Measurements from ENCODE around the gene ACTL6B. TPM values are rescaled to one million over a fixed set of nuclear protein-coding genes. Genes with fewer than 3 reads are reported as not detected.
A peak's percentile ranks its signal among the peaks of the same experiment; 100 is the strongest.

The ACTL6B gene
- total RNA-seq, 2 experiments from 2014 or later, result not detected

DNA sequence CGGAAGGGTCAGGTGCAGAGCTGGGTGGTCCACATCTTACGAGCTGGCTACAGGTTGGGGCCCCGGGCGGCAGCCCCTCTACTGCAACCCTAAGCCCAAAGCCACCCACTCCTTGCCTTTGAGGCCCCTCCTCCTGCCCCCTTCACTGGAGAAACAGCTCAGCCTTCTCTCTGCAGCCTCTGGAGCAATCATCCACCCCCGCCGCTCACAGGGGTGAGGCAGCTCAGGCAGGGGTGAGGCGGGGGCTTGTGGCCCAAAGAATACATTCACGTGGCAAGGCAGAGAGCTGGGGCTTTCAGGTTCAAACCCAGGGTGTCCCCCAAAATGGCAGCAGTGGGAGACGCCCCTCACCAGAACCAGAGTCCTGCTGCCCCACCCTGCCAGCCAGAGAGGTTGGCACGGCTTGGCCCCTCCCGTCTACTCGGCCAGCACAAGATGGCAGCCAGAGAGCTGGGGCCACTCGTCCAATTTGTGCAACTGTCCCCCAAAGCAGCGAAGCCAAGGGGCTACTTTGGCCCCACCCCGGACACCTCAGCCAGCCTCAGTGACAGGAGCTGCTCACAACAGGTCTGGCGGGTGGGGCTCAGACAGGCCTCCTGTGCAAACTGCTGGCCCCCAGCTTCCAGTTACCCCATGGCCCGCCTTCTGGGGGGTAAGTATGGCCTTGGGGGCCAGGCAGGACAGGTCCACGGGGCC, 24.5 kb upstream of the ACTL6B start:
- POLR2A ChIA-PET, result interaction anchor here (0.5 to 2.2 kb wide), 11 partner anchors 9 to 234 kb away, joined by 3 to 20 read pairs (median 4); partner anchors contain the start of gene POP7
- DNase-seq (peak; percentile 39), ATAC-seq (ENCODE audit: low read depth) (no peak)
- Mint-ChIP-seq H3K4me3 (no peak overlapping the region), H3K27me3 (no peaks in the 10 kb centered on the region), H3K36me3 (peaks cover 18% of the 10 kb centered on the region), H3K9me3 (no peaks in the 10 kb centered on the region), H3K4me1 (peaks cover 9% of the 10 kb centered on the region), H3K27ac (no peak overlapping the region)

GRCh38 chr7:100679927-100680575, 23.8 kb upstream of the ACTL6B start:
- H3K4me3 Mint-ChIP-seq, result no peak overlapping the region
- ATAC-seq (ENCODE audit: low read depth) (no peak), DNase-seq (peak; percentile 27)
- no peaks in the 10 kb centered on the region for H3K27me3 Mint-ChIP-seq
- H3K27ac Mint-ChIP-seq, result peak overlapping the region; percentile 19
- peaks cover 9% of the 10 kb centered on the region for H3K4me1 Mint-ChIP-seq
- peaks cover 19% of the 10 kb centered on the region for H3K36me3 Mint-ChIP-seq
- H3K9me3 Mint-ChIP-seq, result no peaks in the 10 kb centered on the region
- POLR2A ChIA-PET, result interaction anchor here (0.5 to 2.2 kb wide), 11 partner anchors 10 to 620 kb away, joined by 3 to 20 read pairs (median 4); partner anchors contain the start of genes MOSPD3 and POP7

GRCh38 chr7:100679129-100679926, 23.1 kb upstream of the ACTL6B start:
- Mint-ChIP-seq H3K9me3 (no peaks in the 10 kb centered on the region), H3K36me3 (peaks cover 21% of the 10 kb centered on the region), H3K27me3 (no peaks in the 10 kb centered on the region), H3K4me1 (peaks cover 10% of the 10 kb centered on the region), H3K27ac (no peak overlapping the region), H3K4me3 (no peak overlapping the region)
- POLR2A ChIA-PET, result interaction anchor here (0.6 to 5.2 kb wide), 8 partner anchors 11 to 619 kb away, joined by 3 to 41 read pairs (median 6); partner anchors contain the start of genes FBXO24, LRCH4, MOSPD3 and POP7
- ATAC-seq (ENCODE audit: low read depth) (no peak), DNase-seq (no peak)

DNA sequence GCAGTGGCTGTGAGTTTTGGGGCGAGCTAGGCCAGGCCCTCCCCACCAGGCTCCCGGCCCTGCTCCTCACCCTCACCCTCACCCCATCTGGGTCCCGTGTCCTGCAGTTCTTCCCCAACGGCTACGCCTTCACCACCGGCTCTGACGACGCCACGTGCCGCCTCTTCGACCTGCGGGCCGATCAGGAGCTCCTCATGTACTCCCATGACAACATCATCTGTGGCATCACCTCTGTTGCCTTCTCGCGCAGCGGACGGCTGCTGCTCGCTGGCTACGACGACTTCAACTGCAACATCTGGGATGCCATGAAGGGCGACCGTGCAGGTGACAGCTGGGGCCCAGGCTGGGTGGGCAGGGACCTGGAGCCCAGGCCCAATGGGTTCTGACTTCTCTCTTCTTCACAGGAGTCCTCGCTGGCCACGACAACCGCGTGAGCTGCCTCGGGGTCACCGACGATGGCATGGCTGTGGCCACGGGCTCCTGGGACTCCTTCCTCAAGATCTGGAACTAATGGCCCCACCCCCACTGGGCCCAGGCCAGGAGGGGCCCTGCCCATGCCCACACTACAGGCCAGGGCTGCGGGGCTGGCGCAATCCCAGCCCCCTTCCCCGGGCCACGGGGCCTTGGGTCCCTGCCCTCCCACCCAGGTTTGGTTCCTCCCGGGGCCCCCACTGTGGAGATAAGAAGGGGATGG, 22.2 kb upstream of the ACTL6B start:
- POLR2A ChIA-PET, result interaction anchor here (1.4 to 5.2 kb wide), 2 partner anchors 66 to 93 kb away, joined by 3 to 41 read pairs; partner anchors contain the start of genes FBXO24, LRCH4 and MOSPD3
- Mint-ChIP-seq H3K27ac (peak overlapping the region; percentile 79), H3K36me3 (peaks cover 21% of the 10 kb centered on the region), H3K4me3 (no peak overlapping the region), H3K4me1 (peaks cover 10% of the 10 kb centered on the region), H3K27me3 (no peaks in the 10 kb centered on the region), H3K9me3 (no peaks in the 10 kb centered on the region)
- DNase-seq (peak; percentile 31), ATAC-seq (ENCODE audit: low read depth) (no peak)

GRCh38 chr7:100677308-100678267, 21.3 kb upstream of the ACTL6B start:
- H3K27me3 Mint-ChIP-seq, result no peaks in the 10 kb centered on the region
- no peak overlapping the region for H3K4me3 Mint-ChIP-seq
- POLR2A ChIA-PET, result interaction anchor here (0.9 to 5.2 kb wide), 5 partner anchors 7 to 92 kb away, joined by 3 to 41 read pairs (median 14); partner anchors contain the start of genes FBXO24, GIGYF1, LRCH4 and MOSPD3
- peak overlapping the region; percentile 79 for H3K27ac Mint-ChIP-seq
- peaks cover 18% of the 10 kb centered on the region for H3K36me3 Mint-ChIP-seq
- DNase-seq (peak; percentile 32), ATAC-seq (ENCODE audit: low read depth) (no peak)
- H3K9me3 Mint-ChIP-seq, result no peaks in the 10 kb centered on the region
- peaks cover 13% of the 10 kb centered on the region for H3K4me1 Mint-ChIP-seq

DNA sequence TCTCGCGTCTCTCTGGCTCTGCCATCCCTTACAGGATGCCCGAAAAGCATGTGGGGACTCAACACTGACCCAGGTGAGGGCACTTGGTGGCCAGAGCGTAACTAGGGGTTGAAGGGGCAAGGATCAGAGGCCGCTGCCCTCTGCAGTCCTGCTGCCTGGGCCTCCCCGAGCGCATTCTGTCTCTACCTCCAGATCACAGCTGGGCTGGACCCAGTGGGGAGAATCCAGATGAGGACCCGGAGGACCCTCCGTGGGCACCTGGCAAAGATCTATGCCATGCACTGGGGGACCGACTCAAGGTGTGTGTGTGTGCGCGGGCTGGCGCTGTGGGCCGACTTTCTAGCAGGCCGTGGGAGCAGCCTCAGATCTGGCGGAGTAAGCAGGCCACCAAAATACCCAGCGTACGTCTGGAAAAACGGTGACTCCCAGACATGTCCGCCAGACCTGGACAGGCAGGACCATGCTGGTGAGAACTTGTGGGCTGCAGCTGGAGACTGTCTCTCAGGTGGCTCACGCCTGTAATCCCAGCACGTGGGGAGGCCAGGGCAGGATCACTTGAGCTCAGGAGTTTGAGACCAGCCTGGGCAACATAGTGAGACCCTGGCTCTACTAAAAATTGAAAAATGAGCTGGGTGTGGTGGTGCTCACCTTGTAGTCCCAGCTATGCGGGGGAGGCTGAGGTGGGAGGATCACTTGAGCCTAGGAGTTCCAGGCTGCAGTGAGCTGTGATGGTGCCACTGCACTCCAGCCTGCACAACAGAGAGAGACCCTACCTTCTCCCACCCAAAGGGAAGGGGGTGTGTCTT, 20.5 kb upstream of the ACTL6B start:
- POLR2A ChIA-PET, result interaction anchor here (0.9 to 5.2 kb wide), 6 partner anchors 8 to 91 kb away, joined by 3 to 41 read pairs (median 12); partner anchors contain the start of genes FBXO24, GIGYF1, LRCH4 and MOSPD3
- peak; percentile 38 for DNase-seq
- H3K36me3 Mint-ChIP-seq, result peaks cover 18% of the 10 kb centered on the region

DNA sequence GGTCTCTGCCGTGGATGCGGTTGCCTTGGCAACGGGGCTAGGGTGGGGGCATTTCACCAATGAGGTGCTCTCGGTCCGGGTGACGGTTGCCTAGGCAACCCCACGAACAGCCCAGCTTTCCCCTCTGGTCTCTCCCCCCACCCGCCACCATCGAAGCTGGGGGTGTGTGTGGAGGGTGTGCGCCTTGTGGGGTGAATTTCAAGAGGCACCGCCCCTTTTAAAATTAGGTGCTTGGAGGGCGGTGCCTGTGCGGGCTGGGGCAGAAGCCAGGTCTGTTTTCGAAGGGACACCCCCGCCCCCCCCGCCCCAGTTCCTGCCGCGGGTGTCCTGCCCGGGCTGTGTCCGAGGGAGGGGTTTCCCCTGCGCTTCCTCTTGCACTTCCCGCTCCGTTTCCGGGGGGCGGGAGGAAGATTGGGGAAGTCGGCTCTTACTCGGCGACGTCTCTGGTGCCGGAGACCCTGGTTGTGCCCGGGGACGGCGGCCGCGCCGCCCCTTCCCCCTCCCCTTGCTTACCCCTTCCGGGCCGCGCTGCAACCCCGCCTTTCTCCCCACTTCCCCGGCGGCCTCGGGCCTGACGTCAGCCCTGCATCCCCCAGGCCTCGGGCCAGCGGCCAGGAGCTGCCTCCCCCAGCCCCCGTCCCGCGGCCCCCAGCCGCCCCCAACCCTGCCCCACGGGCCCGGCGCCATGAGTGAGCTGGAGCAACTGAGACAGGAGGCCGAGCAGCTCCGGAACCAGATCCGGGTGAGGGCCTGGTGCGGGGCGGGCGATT, 19.5 kb upstream of the ACTL6B start:
- peak overlapping the region; percentile 87 for H3K4me3 Mint-ChIP-seq
- POLR2A ChIA-PET, result interaction anchor here (0.7 to 5.2 kb wide), 7 partner anchors 9 to 1652 kb away, joined by 3 to 41 read pairs (median 10); partner anchors contain the start of genes FBXO24, GIGYF1, LRCH4 and MOSPD3
- peak; percentile 56 for ATAC-seq (ENCODE audit: low read depth)

More for the DNA sequence above, 20.5 kb upstream of the ACTL6B start:
- H3K27ac Mint-ChIP-seq, result peak overlapping the region; percentile 86
- peaks cover under 1% of the 10 kb centered on the region for H3K27me3 Mint-ChIP-seq
- H3K9me3 Mint-ChIP-seq, result no peaks in the 10 kb centered on the region
- H3K4me3 Mint-ChIP-seq, result peak overlapping the region; percentile 87
- no peak for ATAC-seq (ENCODE audit: low read depth)
- H3K4me1 Mint-ChIP-seq, result peaks cover 15% of the 10 kb centered on the region

GRCh38 chr7:100675105-100675451, 18.8 kb upstream of the ACTL6B start:
- H3K4me3 Mint-ChIP-seq, result peak overlapping the region; percentile 98
- H3K9me3 Mint-ChIP-seq, result no peaks in the 10 kb centered on the region
- H3K27me3 Mint-ChIP-seq, result peaks cover 5% of the 10 kb centered on the region
- DNase-seq, result no peak
- H3K27ac Mint-ChIP-seq, result peak overlapping the region; percentile 95
- POLR2A ChIA-PET, result interaction anchor here (0.7 to 5.2 kb wide), 9 partner anchors 10 to 239 kb away, joined by 3 to 41 read pairs (median 9); partner anchors contain the start of genes FBXO24, GIGYF1, LRCH4 and MOSPD3
- H3K36me3 Mint-ChIP-seq, result peaks cover 18% of the 10 kb centered on the region
- ATAC-seq (ENCODE audit: low read depth), result no peak
- H3K4me1 Mint-ChIP-seq, result peaks cover 18% of the 10 kb centered on the region

More for the DNA sequence above, 19.5 kb upstream of the ACTL6B start:
- Mint-ChIP-seq H3K27me3 (peaks cover 5% of the 10 kb centered on the region), H3K9me3 (no peaks in the 10 kb centered on the region), H3K4me1 (peaks cover 18% of the 10 kb centered on the region), H3K27ac (peak overlapping the region; percentile 86), H3K36me3 (peaks cover 18% of the 10 kb centered on the region)
- DNase-seq, result peak; percentile 84

GRCh38 chr7:100674411-100675104, 18.3 kb upstream of the ACTL6B start:
- POLR2A ChIA-PET, result interaction anchor here (0.7 to 5.2 kb wide), 8 partner anchors 10 to 239 kb away, joined by 3 to 41 read pairs (median 10); partner anchors contain the start of genes FBXO24, GIGYF1, LRCH4 and POP7
- peaks cover 18% of the 10 kb centered on the region for H3K4me1 Mint-ChIP-seq
- peaks cover 18% of the 10 kb centered on the region for H3K36me3 Mint-ChIP-seq
- DNase-seq, result peak; percentile 65
- H3K27me3 Mint-ChIP-seq, result peaks cover 5% of the 10 kb centered on the region
- H3K9me3 Mint-ChIP-seq, result no peaks in the 10 kb centered on the region
- ATAC-seq (ENCODE audit: low read depth), result no peak
- H3K4me3 Mint-ChIP-seq, result peak overlapping the region; percentile 98
- H3K27ac Mint-ChIP-seq, result peak overlapping the region; percentile 95

- DNase-seq (no peak), ATAC-seq (ENCODE audit: low read depth) (no peak)
- Mint-ChIP-seq H3K27ac (peak overlapping the region; percentile 95), H3K4me1 (peaks cover 16% of the 10 kb centered on the region), H3K9me3 (no peaks in the 10 kb centered on the region), H3K4me3 (peak overlapping the region; percentile 98), H3K36me3 (peaks cover 16% of the 10 kb centered on the region), H3K27me3 (peaks cover 7% of the 10 kb centered on the region)
- POLR2A ChIA-PET, result interaction anchor here (1.5 to 5.2 kb wide), 4 partner anchors 32 to 89 kb away, joined by 7 to 41 read pairs (median 10); partner anchors contain the start of genes FBXO24, LRCH4 and POP7
These were observed 17.7 kb upstream of the ACTL6B start for GRCh38 chr7:100673942-100674410.
